Endodermal cell (in vitro differentiated cells): ENCODE measurements around the gene GSK3A. TPM values are rescaled to one million over a fixed set of nuclear protein-coding genes. Genes with fewer than 3 reads are reported as not detected.

Source experiments
- DNase-seq: peaks from one replicate; pipeline ENCODE4 v3.0.0-alpha.2; 2017
- H3K27ac ChIP-seq: 2 replicates; pipeline ENCODE4 v1.5.1; 2013; ENCODE audit warnings: mild to moderate bottlenecking, low read depth, low read length, moderate library complexity
- H3K27me3 ChIP-seq: 2 replicates; pipeline ENCODE4 v1.6.1; 2013; ENCODE audit warnings: mild to moderate bottlenecking, low read length, moderate library complexity; ENCODE audit not compliant: insufficient read depth, control insufficient read depth, poor library complexity, severe bottlenecking
- H3K36me3 ChIP-seq: 2 replicates; pipeline ENCODE4 v1.7.0; 2013; ENCODE audit warnings: mild to moderate bottlenecking, low read length, moderate library complexity; ENCODE audit not compliant: control insufficient read depth, insufficient read depth
- H3K4me1 ChIP-seq: one replicate; pipeline ENCODE4 v1.7.0; 2013; ENCODE audit warnings: low read length; ENCODE audit not compliant: control insufficient read depth, insufficient read depth
- H3K4me3 ChIP-seq: 2 replicates; pipeline ENCODE4 v1.5.1; 2013; ENCODE audit warnings: mild to moderate bottlenecking, low read length, moderate library complexity
- H3K9ac ChIP-seq: 2 replicates; pipeline ENCODE4 v1.6.1; 2013; ENCODE audit warnings: mild to moderate bottlenecking, low read length, moderate library complexity; ENCODE audit not compliant: poor library complexity, severe bottlenecking; ENCODE audit errors: extremely low read depth
- H3K9me3 ChIP-seq: 2 replicates; pipeline ENCODE4 v1.6.1; 2013; ENCODE audit warnings: mild to moderate bottlenecking, low read length, moderate library complexity; ENCODE audit not compliant: control insufficient read depth
- H3K27ac Mint-ChIP-seq: 2 replicates; pipeline ENCODE4 v1.8.0; 2020; ENCODE audit warnings: mixed read lengths
- H3K27me3 Mint-ChIP-seq: 2 replicates; pipeline ENCODE4 v1.8.0; 2021; ENCODE audit warnings: mild to moderate bottlenecking, mixed read lengths; ENCODE audit not compliant: insufficient read depth
- H3K36me3 Mint-ChIP-seq: 2 replicates; pipeline ENCODE4 v1.8.0; 2020; ENCODE audit warnings: low read depth, mixed read lengths
- H3K4me1 Mint-ChIP-seq: 2 replicates; pipeline ENCODE4 v1.8.0; 2020; ENCODE audit warnings: mixed read lengths
- H3K4me3 Mint-ChIP-seq: 2 replicates; pipeline ENCODE4 v1.8.0; 2020; ENCODE audit warnings: mild to moderate bottlenecking, moderate library complexity, mixed read lengths
- H3K9me3 Mint-ChIP-seq: 2 replicates; pipeline ENCODE4 v1.8.0; 2020; ENCODE audit warnings: mild to moderate bottlenecking, mixed read lengths
- CTCF ChIP-seq: fragments of 200-600 bp; sonication (generic); conservative IDR thresholded peaks from 2 replicates; pipeline ENCODE4 v1.5.0; 2021; ENCODE audit warnings: antibody characterized with exemption, mild to moderate bottlenecking
- WGBS, 2 experiments: methylation state at CpG; one replicate each; pipeline versions ENCODE4 v1.1.5 to v1.1.7; 2013; ENCODE audit warnings: missing lambda C conversion rate in 2 of 2, mixed read lengths in 1 of 2; ENCODE audit not compliant: insufficient coverage in 1 of 2, insufficient read length in 1 of 2; 5-methylcytosine and 5-hydroxymethylcytosine counted together
- total RNA-seq, 2 donors: library from RNA; stranded (reverse); fragmentation: NEBNext Ultra II Directional in 1 of 2; extraction: Animal tissue kit (Norgen Biotek cat#: 25700) in 1 of 2; gene quantifications; 2 replicates in 1 of 2; 3 replicates in 1 of 2; pipeline ENCODE4 v1.2.1, GENCODE V29; 2021

The GSK3A gene
- total RNA-seq, 2 donors from 2014 or later, result 52.6 to 55.1 TPM

- no peak for DNase-seq
- H3K36me3 Mint-ChIP-seq, result peaks cover 63% of the 10 kb centered on the region
- H3K27me3 Mint-ChIP-seq, result no peaks in the 10 kb centered on the region
- Histone ChIP-seq H3K4me3 (no peak overlapping the region), H3K36me3 (peaks cover 68% of the 10 kb centered on the region), H3K9me3 (no peaks in the 10 kb centered on the region), H3K4me1 (peaks cover 3% of the 10 kb centered on the region), H3K9ac (no peak overlapping the region), H3K27ac (no peak overlapping the region), H3K27me3 (no peaks in the 10 kb centered on the region)
- H3K4me1 Mint-ChIP-seq, result peaks cover 6% of the 10 kb centered on the region
- H3K27ac Mint-ChIP-seq, result no peak overlapping the region
- no peaks in the 10 kb centered on the region for H3K9me3 Mint-ChIP-seq
- 100% methylated on average over 1 of the region's 1 CpG for WGBS, 2 experiments
- H3K4me3 Mint-ChIP-seq, result no peak overlapping the region
- no peak for TF ChIP-seq CTCF
Observed at GRCh38 chr19:42226886-42227285, 15.5 kb downstream of the GSK3A start.

DNA sequence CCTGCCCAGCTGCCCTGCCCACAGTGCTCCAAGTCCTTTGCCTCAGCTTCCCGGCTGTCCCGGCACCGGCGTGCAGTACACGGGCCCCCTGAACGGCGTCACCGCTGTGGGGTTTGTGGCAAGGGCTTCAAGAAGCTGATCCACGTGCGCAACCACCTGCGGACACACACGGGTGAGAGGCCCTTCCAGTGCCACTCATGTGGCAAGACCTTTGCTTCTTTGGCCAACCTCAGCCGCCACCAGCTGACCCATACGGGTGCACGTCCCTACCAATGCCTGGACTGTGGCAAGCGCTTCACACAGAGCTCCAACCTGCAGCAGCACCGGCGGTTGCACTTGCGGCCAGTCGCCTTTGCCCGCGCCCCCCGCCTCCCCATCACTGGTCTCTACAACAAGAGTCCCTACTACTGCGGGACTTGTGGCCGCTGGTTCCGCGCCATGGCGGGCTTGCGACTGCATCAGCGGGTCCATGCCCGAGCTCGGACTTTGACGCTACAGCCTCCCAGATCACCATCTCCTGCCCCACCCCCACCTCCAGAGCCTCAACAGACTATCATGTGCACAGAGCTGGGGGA, 16.6 kb downstream of the GSK3A start:
- Histone ChIP-seq H3K4me3 (no peak overlapping the region), H3K36me3 (peaks cover 57% of the 10 kb centered on the region), H3K27ac (no peak overlapping the region), H3K27me3 (no peaks in the 10 kb centered on the region), H3K9ac (no peak overlapping the region), H3K9me3 (no peaks in the 10 kb centered on the region), H3K4me1 (peaks cover 3% of the 10 kb centered on the region)
- Mint-ChIP-seq H3K4me3 (no peak overlapping the region), H3K9me3 (no peaks in the 10 kb centered on the region), H3K36me3 (peaks cover 52% of the 10 kb centered on the region), H3K27ac (no peak overlapping the region), H3K27me3 (no peaks in the 10 kb centered on the region), H3K4me1 (peaks cover 9% of the 10 kb centered on the region)
- DNase-seq, result no peak
- TF ChIP-seq CTCF, result no peak
- WGBS, 2 experiments, result 95 to 99% methylated on average over 21 to 33 of the region's 33 CpGs

DNA sequence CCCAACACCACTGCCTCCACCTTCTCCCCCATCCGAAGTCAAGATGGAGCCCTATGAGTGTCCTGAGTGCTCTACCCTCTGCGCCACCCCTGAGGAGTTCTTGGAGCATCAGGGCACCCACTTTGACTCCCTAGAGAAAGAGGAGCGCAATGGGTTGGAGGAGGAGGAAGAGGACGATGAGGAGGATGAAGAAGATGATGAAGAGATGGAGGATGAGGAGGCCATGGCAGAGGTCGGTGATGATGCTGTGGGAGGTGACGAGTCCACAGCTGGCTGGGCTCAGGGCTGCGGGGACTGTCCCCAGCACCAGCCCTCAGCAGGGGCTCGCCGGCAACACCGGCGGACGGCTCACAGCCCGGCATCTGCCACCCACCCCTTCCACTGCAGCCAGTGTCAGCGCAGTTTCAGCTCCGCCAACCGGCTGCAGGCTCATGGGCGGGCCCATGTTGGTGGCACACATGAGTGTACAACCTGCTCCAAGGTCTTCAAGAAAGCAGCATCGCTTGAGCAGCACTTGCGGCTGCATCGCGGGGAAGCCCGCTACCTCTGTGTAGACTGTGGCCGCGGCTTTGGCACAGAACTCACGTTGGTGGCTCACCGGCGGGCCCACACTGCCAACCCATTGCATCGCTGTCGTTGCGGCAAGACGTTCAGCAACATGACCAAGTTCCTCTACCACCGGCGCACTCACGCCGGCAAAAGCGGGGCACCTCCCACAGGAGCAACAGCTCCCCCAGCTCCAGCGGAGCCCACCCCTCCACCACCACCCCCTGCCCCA, 17.3 kb downstream of the GSK3A start:
- no peaks in the 10 kb centered on the region for H3K9me3 Mint-ChIP-seq
- H3K36me3 ChIP-seq, result peaks cover 51% of the 10 kb centered on the region
- H3K9ac ChIP-seq, result no peak overlapping the region
- peaks cover 50% of the 10 kb centered on the region for H3K36me3 Mint-ChIP-seq
- H3K4me3 Mint-ChIP-seq, result no peak overlapping the region
- 96 to 97% methylated on average over 26 to 37 of the region's 37 CpGs for WGBS, 2 experiments
- TF ChIP-seq CTCF, result no peak
- no peak overlapping the region for H3K4me3 ChIP-seq
- H3K27ac Mint-ChIP-seq, result no peak overlapping the region
- H3K4me1 ChIP-seq, result peaks cover 3% of the 10 kb centered on the region
- H3K4me1 Mint-ChIP-seq, result peaks cover 11% of the 10 kb centered on the region
- no peaks in the 10 kb centered on the region for H3K27me3 Mint-ChIP-seq
- no peak for DNase-seq
- H3K27ac ChIP-seq, result no peak overlapping the region
- no peaks in the 10 kb centered on the region for H3K27me3 ChIP-seq
- no peaks in the 10 kb centered on the region for H3K9me3 ChIP-seq
